ENCODE results near the gene CD52. TPM values are rescaled to one million over a fixed set of nuclear protein-coding genes. Genes with fewer than 3 reads are reported as not detected.

The CD52 gene
- polyA plus RNA-seq, 1 experiment: not detected

DNA sequence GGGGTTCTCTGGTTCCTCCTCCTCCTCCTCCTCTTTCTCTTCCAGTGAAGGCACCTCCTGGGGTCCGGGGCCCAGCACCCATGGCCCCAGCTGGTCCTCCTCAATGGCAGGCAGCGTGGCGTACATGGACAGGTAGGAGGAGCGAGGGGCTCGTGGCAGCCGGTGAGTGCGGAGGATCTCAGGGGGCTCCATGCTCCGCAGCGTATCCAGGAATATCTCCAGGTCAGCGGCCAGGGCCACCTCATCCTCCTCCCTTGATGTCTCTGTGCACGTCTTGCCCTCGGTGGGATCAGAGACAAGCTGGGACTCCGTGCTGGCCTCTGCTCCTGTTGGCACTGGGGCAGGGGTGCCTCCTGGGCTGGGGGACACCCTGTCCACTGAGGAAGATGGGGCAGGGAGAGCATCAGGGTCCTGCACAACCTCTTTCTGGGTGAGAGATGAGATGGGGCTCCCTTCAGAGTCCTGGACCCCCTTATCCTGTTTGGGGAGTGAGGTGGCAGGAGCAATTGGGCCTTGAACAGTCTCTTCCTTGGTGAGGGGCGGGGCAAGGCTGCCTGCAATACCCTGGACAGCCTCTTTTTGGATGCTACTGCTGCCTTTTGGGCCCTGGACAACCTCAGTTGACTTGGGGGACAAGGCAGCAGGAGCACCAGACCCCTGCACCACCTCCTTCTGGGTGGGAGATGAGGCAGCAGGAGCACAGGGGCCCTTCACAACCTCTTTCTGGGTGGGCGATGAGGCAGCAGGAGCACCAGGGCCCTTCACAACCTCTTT is 26.6 kb downstream of the CD52 start:
- DNase-seq (ENCODE audit: low read depth, low spot score): no peak
- CTCF ChIA-PET: no interaction called here

GRCh38 chr1:26345718-26346117 is 28.0 kb downstream of the CD52 start:
- POLR2A ChIA-PET: no interaction called here
- no peak for TF ChIP-seq CTCF (IDR thresholded peaks at IDR 0.05; ENCODE audit: low read depth, low read length)
- Histone ChIP-seq H3K27me3 (ENCODE audit: control insufficient read depth, insufficient read depth, low read length) (peaks cover 7% of the 10 kb centered on the region), H3K9me3 (ENCODE audit: control insufficient read depth, insufficient read depth, low read length) (no peaks in the 10 kb centered on the region), H3K27ac (ENCODE audit: low read depth, low read length) (no peak overlapping the region), H3K4me3 (ENCODE audit: low read depth, low read length) (no peak overlapping the region)
- CTCF ChIA-PET: interaction anchor here (0.6 to 0.8 kb wide), 3 partner anchors 18 to 112 kb away, joined by 3 read pairs; partner anchors contain the start of gene CEP85
- no peak for DNase-seq (ENCODE audit: low read depth, low spot score)

More for the DNA sequence above, 26.6 kb downstream of the CD52 start:
- no peak overlapping the region for H3K27ac ChIP-seq (ENCODE audit: low read depth, low read length)
- TF ChIP-seq CTCF (IDR thresholded peaks at IDR 0.05; ENCODE audit: low read depth, low read length): no peak
- no peaks in the 10 kb centered on the region for H3K9me3 ChIP-seq (ENCODE audit: control insufficient read depth, insufficient read depth, low read length)
- H3K27me3 ChIP-seq (ENCODE audit: control insufficient read depth, insufficient read depth, low read length): peaks cover 10% of the 10 kb centered on the region
- POLR2A ChIA-PET: no interaction called here
- H3K4me3 ChIP-seq (ENCODE audit: low read depth, low read length): no peak overlapping the region

- Histone ChIP-seq H3K9me3 (ENCODE audit: control insufficient read depth, insufficient read depth, low read length) (no peaks in the 10 kb centered on the region), H3K27ac (ENCODE audit: low read depth, low read length) (no peak overlapping the region), H3K4me3 (ENCODE audit: low read depth, low read length) (no peak overlapping the region), H3K27me3 (ENCODE audit: control insufficient read depth, insufficient read depth, low read length) (peaks cover 7% of the 10 kb centered on the region)
- ChIA-PET CTCF (interaction anchor here (0.8 to 1.5 kb wide), 3 partner anchors 18 to 112 kb away, joined by 3 read pairs; partner anchors contain the start of gene CEP85), POLR2A (interaction anchor here (0.6 kb wide), 1 partner anchor 17 kb away, joined by 4 read pairs; no protein-coding TSS in a partner anchor)
- no peak for TF ChIP-seq CTCF (IDR thresholded peaks at IDR 0.05; ENCODE audit: low read depth, low read length)
- DNase-seq (ENCODE audit: low read depth, low spot score): no peak
Observed at GRCh38 chr1:26346274-26347033, 28.7 kb downstream of the CD52 start.

- ChIA-PET POLR2A (interaction anchor here (0.6 kb wide), 1 partner anchor 24 kb away, joined by 6 read pairs; no protein-coding TSS in a partner anchor), CTCF (interaction anchor here (0.5 to 1.2 kb wide), 2 partner anchors 15 to 186 kb away, joined by 6 read pairs; no protein-coding TSS in a partner anchor)
- H3K4me3 ChIP-seq (ENCODE audit: low read depth, low read length): no peak overlapping the region
- H3K27me3 ChIP-seq (ENCODE audit: control insufficient read depth, insufficient read depth, low read length): peaks cover 5% of the 10 kb centered on the region
- peak; percentile 24 for DNase-seq (ENCODE audit: low read depth, low spot score)
- H3K9me3 ChIP-seq (ENCODE audit: control insufficient read depth, insufficient read depth, low read length): no peaks in the 10 kb centered on the region
- TF ChIP-seq CTCF (IDR thresholded peaks at IDR 0.05; ENCODE audit: low read depth, low read length): no peak
- no peak overlapping the region for H3K27ac ChIP-seq (ENCODE audit: low read depth, low read length)
Observed at GRCh38 chr1:26349188-26349876, 31.6 kb downstream of the CD52 start.

Measured in AG04450 (cell line).